Measurements from ENCODE around the gene CNTNAP4. TPM values are rescaled to one million over a fixed set of nuclear protein-coding genes. Genes with fewer than 3 reads are reported as not detected.

CNTNAP4 gene
- total RNA-seq, 2 experiments from 2014 or later, result not detected

GRCh38 chr16:76500006-76500405 is 222.8 kb downstream of the CNTNAP4 start:
- H3K27me3 ChIP-seq (ENCODE audit: control insufficient read depth in 1 of 2, insufficient read depth in 2 of 2, low read length in 2 of 2), result no peaks in the 10 kb centered on the region

GRCh38 chr16:76502063-76502462 is 224.9 kb downstream of the CNTNAP4 start:
- DNase-seq, result no peak
- H3K9me3 Mint-ChIP-seq, result peaks cover 12% of the 10 kb centered on the region
- H3K36me3 ChIP-seq (ENCODE audit: insufficient read depth, low read length), result no peaks in the 10 kb centered on the region
- H3K36me3 Mint-ChIP-seq (ENCODE audit: low read depth), result no peaks in the 10 kb centered on the region
- H3K9me3 ChIP-seq (ENCODE audit: control insufficient read depth in 1 of 2, insufficient read depth in 1 of 2, low read length in 2 of 2), result peaks cover 0 to 6% of the 10 kb centered on the region in 2 experiments
- H3K4me1 ChIP-seq (ENCODE audit: insufficient read depth, low read length), result no peaks in the 10 kb centered on the region
- TF ChIP-seq CTCF (IDR thresholded peaks at IDR 0.05), result no peak
- H3K27me3 ChIP-seq (ENCODE audit: control insufficient read depth in 1 of 2, insufficient read depth in 2 of 2, low read length in 2 of 2), result no peaks in the 10 kb centered on the region
- no peaks in the 10 kb centered on the region for H3K27me3 Mint-ChIP-seq
- H3K4me3 Mint-ChIP-seq, result no peak overlapping the region
- H3K4me3 ChIP-seq (ENCODE audit: low read length), result no peak overlapping the region
- intact Hi-C loops (cut with DNase I, micrococcal nuclease), result no loop called here
- H3K4me1 Mint-ChIP-seq (ENCODE audit: low read depth), result no peaks in the 10 kb centered on the region
- POLR2A ChIA-PET, result no interaction called here
- no peak for ATAC-seq (ENCODE audit: poor library complexity)
- no peak overlapping the region for H3K27ac ChIP-seq (ENCODE audit: low read depth in 1 of 2, low read length in 2 of 2)
- H3K27ac Mint-ChIP-seq, result no peak overlapping the region
- CTCF ChIA-PET, result no interaction called here

More at GRCh38 chr16:76500006-76500405, 222.8 kb downstream of the CNTNAP4 start:
- H3K4me1 ChIP-seq (ENCODE audit: insufficient read depth, low read length), result no peaks in the 10 kb centered on the region
- no peak for TF ChIP-seq CTCF (IDR thresholded peaks at IDR 0.05)
- H3K4me3 Mint-ChIP-seq, result no peak overlapping the region
- intact Hi-C loops (cut with DNase I, micrococcal nuclease), result no loop called here
- no peak for ATAC-seq (ENCODE audit: poor library complexity)
- H3K36me3 Mint-ChIP-seq (ENCODE audit: low read depth), result no peaks in the 10 kb centered on the region
- H3K4me1 Mint-ChIP-seq (ENCODE audit: low read depth), result no peaks in the 10 kb centered on the region
- no peak overlapping the region for H3K27ac Mint-ChIP-seq
- H3K9me3 ChIP-seq (ENCODE audit: control insufficient read depth in 1 of 2, insufficient read depth in 1 of 2, low read length in 2 of 2), result peaks cover 0 to 6% of the 10 kb centered on the region in 2 experiments
- CTCF ChIA-PET, result no interaction called here
- H3K36me3 ChIP-seq (ENCODE audit: insufficient read depth, low read length), result no peaks in the 10 kb centered on the region
- no peak overlapping the region for H3K27ac ChIP-seq (ENCODE audit: low read depth in 1 of 2, low read length in 2 of 2)
- no peak for DNase-seq
- H3K27me3 Mint-ChIP-seq, result no peaks in the 10 kb centered on the region
- no peak overlapping the region for H3K4me3 ChIP-seq (ENCODE audit: low read length)
- POLR2A ChIA-PET, result no interaction called here
- peaks cover 8% of the 10 kb centered on the region for H3K9me3 Mint-ChIP-seq

GRCh38 chr16:76502555-76502954 is 225.4 kb downstream of the CNTNAP4 start:
- DNase-seq (no peak), ATAC-seq (ENCODE audit: poor library complexity) (no peak)
- TF ChIP-seq CTCF (IDR thresholded peaks at IDR 0.05), result no peak
- H3K27ac Mint-ChIP-seq, result no peak overlapping the region
- H3K4me3 ChIP-seq (ENCODE audit: low read length), result no peak overlapping the region
- intact Hi-C loops (cut with DNase I, micrococcal nuclease), result no loop called here
- no peaks in the 10 kb centered on the region for H3K4me1 Mint-ChIP-seq (ENCODE audit: low read depth)
- no peak overlapping the region for H3K4me3 Mint-ChIP-seq
- peaks cover 0 to 6% of the 10 kb centered on the region in 2 experiments for H3K9me3 ChIP-seq (ENCODE audit: control insufficient read depth in 1 of 2, insufficient read depth in 1 of 2, low read length in 2 of 2)
- CTCF ChIA-PET, result no interaction called here
- no peaks in the 10 kb centered on the region for H3K4me1 ChIP-seq (ENCODE audit: insufficient read depth, low read length)
- H3K27ac ChIP-seq (ENCODE audit: low read depth in 1 of 2, low read length in 2 of 2), result no peak overlapping the region
- peaks cover 12% of the 10 kb centered on the region for H3K9me3 Mint-ChIP-seq
- POLR2A ChIA-PET, result no interaction called here
- H3K36me3 Mint-ChIP-seq (ENCODE audit: low read depth), result no peaks in the 10 kb centered on the region
- H3K27me3 Mint-ChIP-seq, result no peaks in the 10 kb centered on the region
- H3K36me3 ChIP-seq (ENCODE audit: insufficient read depth, low read length), result no peaks in the 10 kb centered on the region
- H3K27me3 ChIP-seq (ENCODE audit: control insufficient read depth in 1 of 2, insufficient read depth in 2 of 2, low read length in 2 of 2), result no peaks in the 10 kb centered on the region
